Raji (cell line): ENCODE results near the gene FAM110D.

Experiments
- POLR2A ChIP-seq: IDR thresholded peaks from 2 replicates; pipeline ENCODE4 v1.6.1; 2011; ENCODE audit warnings: low read depth, low read length, control low read depth; ENCODE audit not compliant: insufficient read depth

The FAM110D gene

DNA sequence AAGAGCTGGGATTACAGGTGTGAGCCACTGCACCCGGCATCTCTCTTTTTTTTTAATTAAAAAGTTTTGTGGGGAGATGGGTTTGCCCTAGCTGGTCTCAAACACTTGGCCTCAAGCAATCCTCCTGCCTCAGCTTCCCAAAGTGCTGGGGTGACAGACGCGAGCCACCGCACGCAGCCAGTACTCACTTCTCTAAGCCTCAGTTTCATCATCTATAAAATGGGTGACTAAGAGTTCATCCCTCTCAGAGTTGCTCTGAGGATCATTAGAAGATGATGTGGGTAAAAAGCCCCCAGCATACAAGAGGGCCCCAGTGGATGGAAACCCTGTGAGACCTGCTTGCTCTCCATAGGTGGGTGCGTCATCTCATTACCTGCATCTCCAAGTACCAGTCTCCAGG, 29.0 kb downstream of the FAM110D start:
- no peak for TF ChIP-seq POLR2A

DNA sequence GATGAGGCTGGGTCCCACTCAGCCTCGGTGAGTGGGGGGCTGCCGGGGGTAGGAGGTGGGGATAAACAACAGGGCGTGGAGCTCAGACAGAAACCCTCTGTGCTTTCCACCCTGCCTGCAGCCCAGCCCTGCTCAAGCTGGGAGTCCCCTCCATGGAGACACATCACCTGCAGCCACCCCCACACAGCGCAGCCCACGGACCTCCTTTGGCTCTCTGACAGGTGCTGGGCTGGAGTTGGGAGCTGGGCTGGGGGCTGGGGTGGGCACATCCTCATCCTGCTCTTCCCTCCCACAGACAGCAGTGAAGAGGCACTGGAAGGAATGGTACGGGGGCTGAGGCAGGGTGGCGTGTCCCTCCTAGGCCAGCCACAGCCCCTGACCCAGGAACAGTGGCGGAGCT, 29.6 kb downstream of the FAM110D start:
- TF ChIP-seq POLR2A: no peak

DNA sequence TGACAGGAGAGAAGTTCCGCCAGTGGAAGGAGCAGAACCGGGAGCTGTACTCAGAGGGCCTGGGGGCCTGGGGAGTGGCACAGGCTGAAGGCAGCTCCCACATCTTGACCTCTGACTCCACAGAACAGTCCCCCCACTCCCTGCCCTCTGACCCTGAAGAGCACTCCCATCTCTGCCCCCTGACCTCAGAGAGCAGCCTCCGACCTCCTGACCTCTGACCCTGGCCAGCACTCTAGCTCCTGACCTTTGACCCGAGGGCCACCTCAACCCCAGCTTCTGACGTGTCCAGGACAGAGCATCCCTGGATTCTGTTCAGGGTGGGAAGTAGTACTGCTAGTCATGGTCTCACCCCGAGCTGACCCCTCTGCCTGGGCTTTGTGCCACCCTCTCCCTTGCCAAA, 30.5 kb downstream of the FAM110D start:
- no peak for TF ChIP-seq POLR2A

DNA sequence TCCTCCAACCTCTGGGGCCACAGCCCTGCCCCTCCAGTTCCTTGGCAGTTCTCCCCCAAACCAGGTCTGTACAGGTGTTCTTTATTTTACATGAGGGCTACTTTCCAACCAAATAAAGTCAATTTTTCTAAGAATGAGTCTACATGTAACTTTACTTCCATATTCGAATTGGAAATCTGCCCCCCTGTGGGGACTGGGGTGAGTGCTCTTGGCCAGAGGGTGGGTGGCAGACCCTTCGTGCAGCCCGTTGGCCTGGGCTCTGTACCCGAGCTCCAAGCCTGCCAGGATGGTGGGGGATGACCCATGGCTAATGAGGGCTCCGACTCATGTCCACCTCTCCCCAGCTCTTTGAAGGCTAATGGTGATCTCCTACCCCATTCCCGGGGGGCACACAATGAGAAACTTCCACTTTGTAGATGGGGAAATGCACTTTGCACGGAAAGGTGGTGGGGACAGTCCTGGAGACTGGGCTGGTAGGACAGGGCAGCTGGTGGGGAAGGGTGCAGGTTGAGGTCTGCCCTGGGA, 30.9 kb downstream of the FAM110D start:
- no peak for TF ChIP-seq POLR2A

DNA sequence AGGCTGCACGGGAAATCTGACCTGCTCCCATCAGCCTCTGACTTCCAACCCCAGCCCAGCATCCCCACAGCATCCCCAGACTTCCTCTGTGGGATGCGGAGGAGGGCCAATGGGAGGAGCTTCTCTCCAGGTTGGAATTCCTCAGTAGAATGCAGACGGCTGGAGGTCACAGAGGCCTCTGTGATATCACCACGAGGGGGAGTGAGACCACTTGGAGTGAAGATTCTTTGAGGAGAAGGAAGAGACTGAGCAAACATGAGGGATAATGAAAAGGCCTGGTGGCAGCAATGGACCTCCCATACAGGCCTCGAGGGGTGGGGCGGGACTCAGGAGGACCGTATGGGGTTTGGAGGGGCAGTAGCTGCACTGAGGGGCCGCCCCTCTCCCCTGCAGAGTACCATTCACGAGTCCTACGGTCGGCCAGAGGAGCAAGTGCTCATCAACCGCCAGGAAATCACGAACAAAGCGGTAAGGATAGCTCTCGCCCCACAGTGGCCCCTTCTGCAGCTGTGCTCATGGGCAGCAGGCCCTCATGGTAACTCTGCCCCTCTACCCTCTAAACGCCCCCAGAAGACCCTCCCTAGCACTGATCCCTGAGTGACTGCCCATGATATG, 31.6 kb downstream of the FAM110D start, which contains the start of gene CATSPER4:
Gene CATSPER4, plus strand, starts transcription at position 230 of the 615 bp plus-strand sequence. Its CDS starts 26 bp downstream, at position 256.
- TF ChIP-seq POLR2A: no peak

DNA sequence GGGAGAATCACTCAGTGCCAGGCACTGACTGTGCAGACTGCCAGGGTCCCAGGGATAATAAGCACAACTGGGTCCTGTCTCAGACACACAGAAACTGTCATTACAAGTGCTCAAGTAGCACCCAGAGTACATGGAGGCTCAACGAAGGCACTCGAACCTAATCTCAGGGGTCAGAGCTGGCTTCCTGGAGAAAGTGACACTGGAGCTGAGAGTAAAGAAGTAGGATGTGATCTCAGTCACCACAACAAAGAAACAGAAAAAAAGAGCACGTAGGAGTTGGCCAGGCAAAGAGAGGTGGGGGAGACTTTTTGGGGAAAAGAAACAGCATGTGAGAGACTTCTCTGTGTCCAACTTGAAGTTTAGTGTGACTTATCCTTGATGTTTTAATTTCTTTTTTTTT, 32.9 kb downstream of the FAM110D start:
- TF ChIP-seq POLR2A: no peak

DNA sequence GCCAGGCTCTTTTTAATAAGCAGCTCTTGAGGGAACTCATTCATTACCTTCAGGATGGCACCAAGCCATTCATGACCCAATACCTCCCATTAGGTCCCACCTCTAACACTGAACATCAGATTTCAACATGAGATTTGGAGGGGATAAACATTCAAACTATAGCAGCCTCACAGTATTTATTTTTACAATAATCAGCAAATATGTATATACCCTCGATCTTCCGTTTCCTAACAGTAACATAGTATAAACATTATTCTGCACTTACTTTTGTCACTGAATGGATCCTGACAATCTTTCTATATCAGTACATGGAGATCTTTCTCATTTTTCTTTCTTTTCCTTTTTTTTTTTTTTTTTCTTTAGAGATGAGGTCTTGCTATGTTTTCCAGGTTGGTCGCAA, 36.9 kb downstream of the FAM110D start:
- TF ChIP-seq POLR2A: no peak

DNA sequence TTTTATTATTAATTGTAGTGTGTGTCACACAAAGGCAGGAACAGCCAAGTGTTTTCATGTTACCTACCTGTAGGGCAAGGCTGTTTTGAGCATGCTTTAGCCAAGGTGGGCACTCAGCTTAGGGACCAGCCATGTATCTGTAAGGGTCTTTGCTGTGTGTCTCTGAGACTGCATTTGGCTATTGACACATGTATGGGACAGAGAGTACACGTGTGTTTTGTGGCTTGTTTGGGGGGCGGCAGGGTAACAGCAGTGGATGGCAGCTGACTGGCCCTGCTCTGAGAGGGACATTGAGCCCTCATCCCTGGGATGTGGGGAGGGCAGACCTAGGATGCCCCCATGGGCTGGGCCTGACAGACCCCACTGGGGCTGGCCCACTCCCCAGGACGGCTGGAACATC, 38.4 kb downstream of the FAM110D start:
- no peak for TF ChIP-seq POLR2A

DNA sequence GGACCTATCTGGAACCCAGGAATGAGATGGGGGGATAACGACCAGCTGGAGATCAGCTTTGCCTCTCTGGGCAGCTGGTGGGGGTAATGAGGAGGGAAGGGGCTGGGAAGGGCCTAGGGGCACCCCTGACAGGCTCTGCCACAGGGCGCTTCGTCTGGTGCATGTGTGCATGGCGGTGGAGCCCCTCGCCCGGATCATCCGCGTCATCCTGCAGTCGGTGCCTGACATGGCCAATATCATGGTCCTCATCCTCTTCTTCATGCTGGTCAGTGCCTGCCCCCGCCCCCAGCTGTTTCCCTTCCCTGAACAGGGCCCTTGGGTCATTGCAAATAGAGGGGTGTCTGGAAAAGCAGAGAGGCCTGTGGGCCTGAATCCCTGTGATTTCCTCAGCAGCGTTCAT, 38.9 kb downstream of the FAM110D start:
- TF ChIP-seq POLR2A: no peak

DNA sequence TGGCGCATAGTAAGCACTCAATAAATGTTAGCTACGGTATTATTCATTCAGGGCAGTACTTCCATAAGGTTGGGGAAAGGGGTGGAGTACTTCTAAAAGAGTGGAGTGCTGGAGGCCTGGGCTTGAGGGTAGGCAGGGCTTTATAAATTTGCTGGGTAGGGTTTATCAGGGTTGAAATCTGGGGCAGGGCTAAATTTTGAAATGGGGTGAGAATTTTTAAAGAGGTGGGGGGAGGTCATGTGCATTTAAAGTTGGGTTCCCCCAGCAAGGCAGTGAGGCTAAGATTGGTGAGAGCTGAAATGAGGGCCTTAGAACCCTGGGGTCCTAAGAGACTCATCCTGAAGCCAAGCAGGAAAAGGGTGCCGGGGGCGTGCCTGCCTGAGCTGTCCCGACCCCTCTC, 41.5 kb downstream of the FAM110D start:
- TF ChIP-seq POLR2A: no peak

DNA sequence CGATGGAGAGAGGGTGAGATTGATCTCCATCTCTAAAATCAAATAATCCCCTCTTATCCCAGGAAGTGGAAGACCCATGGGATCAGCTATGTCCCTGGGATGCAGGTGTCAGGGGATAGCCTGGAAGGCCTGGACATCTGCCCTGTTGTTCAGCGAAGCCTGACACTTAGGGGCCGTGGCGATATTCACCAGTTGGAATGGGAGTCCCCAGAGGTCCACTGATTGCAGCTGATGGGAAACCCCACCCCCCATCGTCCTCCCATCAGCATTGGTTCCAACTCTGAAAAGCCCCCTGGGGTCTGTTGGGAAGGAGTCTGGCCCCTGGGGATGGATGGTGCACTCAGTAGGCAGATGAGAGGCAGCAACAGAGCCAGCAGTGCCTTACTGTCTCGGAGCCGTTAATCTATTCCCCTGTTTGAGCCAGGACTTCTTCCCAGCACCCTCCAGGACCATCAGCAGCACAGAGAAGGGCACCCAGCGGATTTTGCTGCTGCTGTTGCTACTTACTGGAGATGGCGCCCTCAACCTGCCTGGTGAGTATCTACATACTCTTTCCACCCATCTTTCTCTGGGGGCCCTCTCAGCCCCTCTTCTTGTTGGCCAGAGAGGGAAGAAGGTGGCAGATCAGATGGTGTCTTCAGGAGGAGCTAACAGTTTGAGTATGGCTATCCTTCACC, 44.9 kb downstream of the FAM110D start:
- TF ChIP-seq POLR2A: no peak

DNA sequence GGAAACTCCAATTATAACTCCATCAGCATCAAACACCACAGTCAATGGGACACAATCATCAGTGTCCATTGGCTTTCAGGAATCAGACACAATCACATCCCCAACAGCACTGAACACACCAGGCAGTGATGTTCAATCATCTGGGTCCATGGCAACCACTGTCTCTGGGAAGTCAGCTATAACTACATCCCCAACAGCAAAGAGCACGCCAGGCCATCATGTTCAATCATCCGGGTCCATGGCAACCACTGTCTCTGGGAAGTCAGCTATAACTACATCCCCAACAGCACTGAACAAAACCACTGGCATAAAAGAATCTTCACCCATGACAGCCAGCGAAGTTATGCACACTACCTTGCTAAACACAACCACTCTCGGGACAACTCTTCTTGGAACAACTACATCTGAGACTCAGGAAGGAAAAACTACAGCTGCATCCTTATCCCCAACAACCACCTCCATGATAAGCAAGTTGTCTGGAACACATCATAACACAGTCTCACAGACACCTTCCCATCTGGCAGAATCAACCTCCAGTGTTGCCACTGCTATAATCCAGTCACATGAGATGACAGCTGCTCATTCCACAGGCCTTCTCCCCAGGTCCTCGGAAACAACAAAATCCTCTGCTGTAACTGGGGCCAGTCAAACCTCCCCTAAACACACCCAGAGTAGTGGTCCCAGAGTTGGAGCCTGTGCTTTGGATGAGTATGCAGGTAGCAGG, 51.4 kb downstream of the FAM110D start:
- TF ChIP-seq POLR2A: no peak

DNA sequence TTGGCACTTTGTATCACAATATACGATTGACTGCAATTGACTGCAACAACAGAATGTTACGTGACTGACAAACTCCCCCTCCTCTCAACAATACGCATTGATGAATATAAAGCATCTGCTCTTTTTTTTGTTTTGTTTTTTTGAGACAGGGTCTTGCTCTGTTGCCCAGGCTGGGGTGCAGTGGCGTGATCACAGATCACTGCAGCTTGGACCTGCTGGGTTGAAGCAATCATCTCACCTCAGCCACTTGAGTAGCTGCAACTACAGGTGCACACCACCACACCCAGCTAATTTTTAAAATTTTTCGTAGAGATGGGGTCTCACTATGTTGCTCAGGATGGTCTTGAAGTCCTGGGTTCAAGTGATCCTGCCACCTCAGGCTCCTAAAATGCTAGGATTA, 53.8 kb downstream of the FAM110D start:
- no peak for TF ChIP-seq POLR2A

DNA sequence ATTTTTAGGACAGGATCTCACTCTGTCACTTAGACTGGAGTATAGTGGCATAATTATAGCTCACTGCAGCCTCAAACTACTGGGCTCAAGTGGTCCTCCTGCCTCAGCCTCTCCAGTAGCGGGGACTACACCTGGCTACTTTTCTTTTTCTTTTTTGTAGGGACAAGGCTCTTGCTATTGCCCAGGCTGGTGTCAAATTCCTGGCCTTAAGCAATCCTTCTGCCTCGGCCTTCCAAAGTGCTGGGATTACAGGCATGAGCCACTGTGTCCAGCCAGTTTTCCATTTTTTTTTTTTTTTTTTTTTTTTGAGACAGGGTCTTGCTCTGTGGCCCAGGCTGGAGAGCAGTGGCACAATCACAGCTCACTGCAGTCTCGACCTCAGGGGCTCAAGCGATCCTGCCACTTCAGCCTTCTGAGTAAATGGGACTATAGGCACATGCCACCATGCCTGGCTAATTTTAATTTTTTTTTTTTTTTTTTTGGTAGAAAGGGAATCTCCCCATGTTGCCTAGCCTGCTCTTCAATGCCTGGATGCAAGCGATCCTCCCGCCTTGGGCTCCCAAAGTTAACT, 54.5 kb downstream of the FAM110D start:
- no peak for TF ChIP-seq POLR2A
